ENCODE measurements around the gene MYCBPAP.

The MYCBPAP gene

GRCh38 chr17:50507871-50508572 is at the start of gene MYCBPAP:
MYCBPAP (plus strand) TSS chr17:50508439; CDS start chr17:50508675, 236 bp downstream.
- DNase-seq (ENCODE audit: low spot score) = peak; percentile 73

GRCh38 chr17:50458701-50459676 is 49.2 kb upstream of the MYCBPAP start:
- no peak for DNase-seq (ENCODE audit: low spot score)

- DNase-seq (ENCODE audit: low spot score) = no peak
Observed at GRCh38 chr17:50459756-50460155, 48.5 kb upstream of the MYCBPAP start.

- DNase-seq (ENCODE audit: low spot score) = no peak
Observed at GRCh38 chr17:50460831-50461526, 47.3 kb upstream of the MYCBPAP start.

GRCh38 chr17:50461550-50462132 is 46.6 kb upstream of the MYCBPAP start:
- no peak for DNase-seq (ENCODE audit: low spot score)

- DNase-seq (ENCODE audit: low spot score) = no peak
Observed at GRCh38 chr17:50462446-50462845, 45.8 kb upstream of the MYCBPAP start.

GRCh38 chr17:50464121-50464520 is 44.1 kb upstream of the MYCBPAP start:
- no peak for DNase-seq (ENCODE audit: low spot score)

GRCh38 chr17:50464736-50465135 is 43.5 kb upstream of the MYCBPAP start:
- DNase-seq (ENCODE audit: low spot score) = no peak

- DNase-seq (ENCODE audit: low spot score) = no peak
Observed at GRCh38 chr17:50465171-50465570, 43.1 kb upstream of the MYCBPAP start.

GRCh38 chr17:50465635-50466034 is 42.6 kb upstream of the MYCBPAP start:
- DNase-seq (ENCODE audit: low spot score) = no peak

GRCh38 chr17:50466371-50467113 is 41.7 kb upstream of the MYCBPAP start:
- no peak for DNase-seq (ENCODE audit: low spot score)

- DNase-seq (ENCODE audit: low spot score) = no peak
Observed at GRCh38 chr17:50467114-50467854, 41.0 kb upstream of the MYCBPAP start.

GRCh38 chr17:50467855-50468303 is 40.4 kb upstream of the MYCBPAP start:
- no peak for DNase-seq (ENCODE audit: low spot score)

GRCh38 chr17:50468304-50469207 is 39.7 kb upstream of the MYCBPAP start, which contains the start of gene CHAD:
CHAD (minus strand) TSS chr17:50468880; CDS start chr17:50468813, 67 bp downstream.
- DNase-seq (ENCODE audit: low spot score) = no peak

GRCh38 chr17:50469208-50469605 is 39.0 kb upstream of the MYCBPAP start:
- DNase-seq (ENCODE audit: low spot score) = no peak

GRCh38 chr17:50469671-50470305 is 38.5 kb upstream of the MYCBPAP start:
- DNase-seq (ENCODE audit: low spot score) = no peak

GRCh38 chr17:50470426-50470825 is 37.8 kb upstream of the MYCBPAP start:
- DNase-seq (ENCODE audit: low spot score) = no peak

- DNase-seq (ENCODE audit: low spot score) = no peak
Observed at GRCh38 chr17:50471009-50471905, 37.0 kb upstream of the MYCBPAP start.
